ENCODE measurements around the gene OTX2. TPM values are rescaled to one million over a fixed set of nuclear protein-coding genes. Genes with fewer than 3 reads are reported as not detected.

The OTX2 gene
- total RNA-seq: not detected in 2 replicates

GRCh38 chr14:56810147-56810719, at the start of gene OTX2:
TSS of gene OTX2 (minus strand) at chr14:56810479. CDS start at chr14:56805456, 5,023 bp downstream.

Other genes with a start within 250 kb of the OTX2 start
- 11.0 and 22.6 TPM in 2 replicates for gene TMEM260, start 230.7 kb downstream of the OTX2 start, total RNA-seq

All from epithelial cell of alveolus of lung (primary cell).